GM23338 (cell line): ENCODE data around the gene SLC37A1.

Experiments used
- CREB1 ChIP-seq: fragments of 250-450 bp; sonication (Bioruptor Pico); IDR thresholded peaks from 2 replicates; pipeline ENCODE4 v1.5.0; 2020; ENCODE audit warnings: low read depth, mild to moderate bottlenecking, moderate library complexity
- EZH2 ChIP-seq: fragments of 200-600 bp; sonication (generic); IDR thresholded peaks from one replicate; pipeline ENCODE4 v1.8.0; 2017; ENCODE audit warnings: antibody characterized with exemption, mild to moderate bottlenecking, low read depth; ENCODE audit not compliant: unreplicated experiment
- EZH2phosphoT487 ChIP-seq: fragments of 200-600 bp; sonication (generic); IDR thresholded peaks from one replicate; pipeline ENCODE4 v1.8.1; 2018; ENCODE audit warnings: antibody characterized with exemption; ENCODE audit not compliant: unreplicated experiment
- JUNB ChIP-seq: IDR thresholded peaks from one replicate; pipeline ENCODE4 v1.6.1; 2016; ENCODE audit warnings: antibody characterized with exemption; ENCODE audit not compliant: unreplicated experiment
- NANOG ChIP-seq: IDR thresholded peaks from 2 replicates; pipeline ENCODE4 v1.6.1; 2016; ENCODE audit warnings: antibody characterized with exemption, borderline replicate concordance
- POLR2AphosphoS5 ChIP-seq: IDR thresholded peaks from 2 replicates; pipeline ENCODE4 v1.6.1; 2016; ENCODE audit warnings: antibody characterized with exemption, low read depth
- REST ChIP-seq: IDR thresholded peaks from one replicate; pipeline ENCODE4 v1.6.1; 2018; ENCODE audit warnings: antibody characterized with exemption; ENCODE audit not compliant: unreplicated experiment
- TF ChIP-seq, protein P1 (sequence below), 2 experiments: fragments of 200-600 bp in 1 of 2; sonication (generic) in 1 of 2; conservative IDR thresholded peaks; 2 replicates each; pipeline versions ENCODE4 v1.5.1 to v1.6.1; 2016 to 2017; ENCODE audit warnings: antibody characterized with exemption in 2 of 2, low read depth in 2 of 2, mild to moderate bottlenecking in 2 of 2, moderate library complexity in 1 of 2
- TF ChIP-seq, protein P2 (sequence below): IDR thresholded peaks from 2 replicates; pipeline ENCODE4 v1.6.1; 2016; ENCODE audit warnings: antibody characterized with exemption

GRCh38 chr21:42547906-42548365 lies 34.3 kb downstream of the SLC37A1 start:
- TF ChIP-seq, protein P1, sequence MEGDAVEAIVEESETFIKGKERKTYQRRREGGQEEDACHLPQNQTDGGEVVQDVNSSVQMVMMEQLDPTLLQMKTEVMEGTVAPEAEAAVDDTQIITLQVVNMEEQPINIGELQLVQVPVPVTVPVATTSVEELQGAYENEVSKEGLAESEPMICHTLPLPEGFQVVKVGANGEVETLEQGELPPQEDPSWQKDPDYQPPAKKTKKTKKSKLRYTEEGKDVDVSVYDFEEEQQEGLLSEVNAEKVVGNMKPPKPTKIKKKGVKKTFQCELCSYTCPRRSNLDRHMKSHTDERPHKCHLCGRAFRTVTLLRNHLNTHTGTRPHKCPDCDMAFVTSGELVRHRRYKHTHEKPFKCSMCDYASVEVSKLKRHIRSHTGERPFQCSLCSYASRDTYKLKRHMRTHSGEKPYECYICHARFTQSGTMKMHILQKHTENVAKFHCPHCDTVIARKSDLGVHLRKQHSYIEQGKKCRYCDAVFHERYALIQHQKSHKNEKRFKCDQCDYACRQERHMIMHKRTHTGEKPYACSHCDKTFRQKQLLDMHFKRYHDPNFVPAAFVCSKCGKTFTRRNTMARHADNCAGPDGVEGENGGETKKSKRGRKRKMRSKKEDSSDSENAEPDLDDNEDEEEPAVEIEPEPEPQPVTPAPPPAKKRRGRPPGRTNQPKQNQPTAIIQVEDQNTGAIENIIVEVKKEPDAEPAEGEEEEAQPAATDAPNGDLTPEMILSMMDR (conservative IDR thresholded peaks at IDR 0.05; ENCODE audit: low read depth in 2 of 2), result no peak
- TF ChIP-seq POLR2AphosphoS5 (no peak), NANOG (no peak), EZH2 (no peak), CREB1 (CRISPR knock-in tag) (no peak), EZH2phosphoT487 (no peak), REST (no peak), JUNB (no peak)
- TF ChIP-seq, protein P2, sequence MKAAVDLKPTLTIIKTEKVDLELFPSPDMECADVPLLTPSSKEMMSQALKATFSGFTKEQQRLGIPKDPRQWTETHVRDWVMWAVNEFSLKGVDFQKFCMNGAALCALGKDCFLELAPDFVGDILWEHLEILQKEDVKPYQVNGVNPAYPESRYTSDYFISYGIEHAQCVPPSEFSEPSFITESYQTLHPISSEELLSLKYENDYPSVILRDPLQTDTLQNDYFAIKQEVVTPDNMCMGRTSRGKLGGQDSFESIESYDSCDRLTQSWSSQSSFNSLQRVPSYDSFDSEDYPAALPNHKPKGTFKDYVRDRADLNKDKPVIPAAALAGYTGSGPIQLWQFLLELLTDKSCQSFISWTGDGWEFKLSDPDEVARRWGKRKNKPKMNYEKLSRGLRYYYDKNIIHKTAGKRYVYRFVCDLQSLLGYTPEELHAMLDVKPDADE, result no peak
